GM19193 (cell line): ENCODE results near the gene SLC27A4.

ENCODE experiments used
- POLR2A ChIP-seq: IDR thresholded peaks from 4 replicates; pipeline ENCODE4 v1.6.1; 2011; ENCODE audit not compliant: insufficient read depth, insufficient read length; ENCODE audit errors: extremely low read depth

Gene SLC27A4

DNA sequence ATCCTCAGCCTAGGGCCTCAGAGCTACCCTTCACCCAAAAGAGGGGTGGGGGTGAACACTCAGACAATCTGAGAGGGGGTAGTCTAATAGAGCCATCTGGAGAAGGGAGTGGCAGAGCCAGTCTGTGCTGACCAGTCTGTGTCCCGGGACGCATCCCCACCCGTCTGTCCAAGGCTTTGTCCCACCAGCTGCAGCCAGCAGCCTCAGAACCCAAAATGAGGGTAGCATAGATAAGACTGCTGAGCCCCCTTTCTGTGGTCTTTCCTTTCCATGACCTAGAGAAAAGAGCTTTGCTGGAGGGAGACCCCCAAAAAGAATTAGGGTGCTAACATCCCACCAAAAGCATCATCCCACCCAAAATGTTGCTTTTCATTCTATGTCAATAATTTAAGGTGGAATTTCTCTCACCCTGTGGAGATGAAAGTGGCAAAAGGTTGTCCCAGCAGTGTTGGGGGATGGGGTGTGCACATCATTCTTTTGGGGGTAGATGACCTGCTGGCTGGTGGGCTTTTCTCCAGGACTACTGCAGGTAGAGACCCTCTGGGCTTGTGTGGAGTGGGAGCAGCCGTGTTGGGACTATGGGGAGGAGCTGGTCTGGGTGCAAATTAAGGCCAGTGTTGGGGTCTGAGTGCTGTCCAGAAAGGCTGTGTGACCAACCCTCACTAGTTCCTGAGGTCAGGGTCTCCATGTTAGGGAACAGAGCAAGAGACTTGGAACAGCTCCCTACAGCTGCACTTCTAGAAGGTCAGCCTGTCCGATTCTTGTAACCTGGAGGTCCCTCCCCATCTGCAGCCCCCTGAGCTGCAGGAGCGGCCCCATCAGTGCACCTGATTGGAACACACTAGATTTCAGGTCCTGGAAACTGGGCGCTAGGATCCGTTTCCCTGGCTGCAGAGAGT lies 50.7 kb downstream of the SLC27A4 start:
- TF ChIP-seq POLR2A = no peak

DNA sequence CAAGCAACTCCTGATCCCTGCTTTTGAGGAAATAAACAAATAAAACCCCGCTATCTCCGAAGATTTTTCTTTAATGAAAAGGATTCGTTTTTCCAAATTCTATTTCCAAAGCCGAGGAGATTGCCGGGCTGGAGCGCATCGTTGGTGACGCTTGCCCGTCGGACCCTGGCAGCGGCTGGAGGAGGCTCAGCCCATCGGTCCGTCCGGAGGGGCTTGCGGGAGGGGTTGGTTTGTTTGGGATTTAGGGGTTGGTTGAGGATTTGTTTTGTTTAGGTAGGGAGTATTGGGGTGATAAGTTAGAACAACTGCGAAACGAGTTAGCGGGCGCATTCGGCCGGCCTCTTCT lies 51.6 kb downstream of the SLC27A4 start:
- TF ChIP-seq POLR2A = no peak

DNA sequence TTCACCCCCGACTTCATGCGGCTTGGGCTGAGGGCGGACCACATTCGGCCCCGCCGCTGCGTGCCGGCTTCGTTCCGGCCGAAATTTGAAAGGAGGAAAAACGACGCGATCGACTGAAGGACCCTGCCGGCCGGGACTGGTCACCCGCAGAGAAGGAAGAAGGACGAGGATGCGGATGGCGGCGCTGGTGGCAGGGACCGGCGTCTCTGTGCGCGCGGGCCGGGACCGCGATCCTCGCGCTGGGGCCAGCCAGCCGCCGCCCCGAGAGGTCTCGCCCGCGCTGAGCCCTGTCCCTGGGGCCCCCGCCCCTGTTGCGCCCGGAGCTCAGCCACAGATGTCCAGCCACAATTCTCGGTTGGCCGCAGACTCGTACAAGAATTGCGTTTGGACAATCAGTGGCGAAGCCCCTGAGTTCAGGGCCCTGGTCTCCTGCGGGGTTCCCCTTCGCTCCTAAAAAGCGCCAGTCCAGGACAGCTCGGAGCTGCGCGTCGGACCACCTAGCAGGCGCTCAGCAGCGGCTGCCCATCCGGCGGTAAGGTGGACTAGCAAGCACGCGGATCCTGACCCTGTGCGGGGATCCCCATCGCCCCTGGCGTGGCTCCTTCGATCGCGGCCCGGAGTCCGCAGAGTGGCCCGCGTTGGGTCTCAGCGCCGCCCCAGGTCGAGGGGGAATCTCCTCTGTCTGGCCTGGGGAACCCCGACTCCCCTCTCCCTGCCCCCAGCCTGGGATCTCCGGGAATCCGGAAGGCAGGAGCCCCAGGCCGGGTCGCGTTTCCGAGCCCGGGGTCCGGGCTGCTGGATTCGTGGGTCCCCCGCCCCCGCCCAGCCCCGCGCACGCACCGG lies 52.2 kb downstream of the SLC27A4 start:
- TF ChIP-seq POLR2A = no peak

DNA sequence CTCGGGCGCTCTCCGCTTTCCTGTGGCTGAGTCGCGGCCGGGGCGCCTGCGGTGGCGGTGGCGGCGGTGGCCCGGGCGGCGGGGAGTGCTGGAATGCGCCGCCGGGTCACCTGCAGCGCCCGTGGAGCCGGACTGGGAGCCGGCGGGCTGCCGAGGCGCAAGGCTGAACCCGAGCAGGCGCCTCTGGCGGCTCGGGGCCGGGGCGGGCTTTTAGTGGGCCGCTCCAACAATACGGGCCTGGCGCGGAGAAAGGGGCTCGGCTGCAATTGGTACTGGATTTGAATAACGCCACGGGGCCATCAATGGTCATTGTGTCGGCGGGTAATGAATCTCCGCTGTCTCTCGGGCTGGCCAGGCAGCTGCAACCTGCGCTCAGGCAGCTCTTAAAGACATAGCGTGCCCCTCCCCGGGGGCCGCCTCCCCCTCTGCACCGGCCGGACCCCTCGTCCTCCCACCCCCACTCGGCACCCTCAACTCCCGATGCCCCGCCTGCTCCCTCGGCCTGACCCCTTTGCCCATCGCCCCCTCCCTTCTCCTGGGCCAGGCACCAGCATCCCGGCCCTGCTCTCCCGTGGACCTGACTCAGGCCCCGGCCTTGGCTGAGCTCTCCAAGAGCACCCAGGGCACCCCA lies 52.9 kb downstream of the SLC27A4 start:
- no peak for TF ChIP-seq POLR2A

DNA sequence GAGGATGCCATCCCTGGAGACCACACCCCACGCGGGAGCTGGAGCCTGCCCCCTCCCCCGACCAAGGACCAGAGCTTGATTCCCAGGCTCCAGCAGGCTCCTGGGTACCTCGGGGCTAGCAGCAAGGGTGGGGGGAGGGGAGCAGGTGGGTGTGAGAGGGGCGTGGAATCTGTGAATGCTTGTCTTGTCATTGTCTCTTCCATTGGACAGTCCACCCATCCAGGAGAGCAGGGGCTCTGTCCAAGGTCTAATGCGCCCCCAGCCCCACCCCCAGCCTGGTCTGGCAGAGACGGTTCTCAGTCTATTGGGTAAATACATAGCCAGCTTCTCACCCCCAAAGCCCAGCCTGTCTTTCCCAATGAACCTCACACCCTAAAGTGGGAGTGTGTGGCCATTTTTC lies 53.6 kb downstream of the SLC27A4 start:
- no peak for TF ChIP-seq POLR2A

DNA sequence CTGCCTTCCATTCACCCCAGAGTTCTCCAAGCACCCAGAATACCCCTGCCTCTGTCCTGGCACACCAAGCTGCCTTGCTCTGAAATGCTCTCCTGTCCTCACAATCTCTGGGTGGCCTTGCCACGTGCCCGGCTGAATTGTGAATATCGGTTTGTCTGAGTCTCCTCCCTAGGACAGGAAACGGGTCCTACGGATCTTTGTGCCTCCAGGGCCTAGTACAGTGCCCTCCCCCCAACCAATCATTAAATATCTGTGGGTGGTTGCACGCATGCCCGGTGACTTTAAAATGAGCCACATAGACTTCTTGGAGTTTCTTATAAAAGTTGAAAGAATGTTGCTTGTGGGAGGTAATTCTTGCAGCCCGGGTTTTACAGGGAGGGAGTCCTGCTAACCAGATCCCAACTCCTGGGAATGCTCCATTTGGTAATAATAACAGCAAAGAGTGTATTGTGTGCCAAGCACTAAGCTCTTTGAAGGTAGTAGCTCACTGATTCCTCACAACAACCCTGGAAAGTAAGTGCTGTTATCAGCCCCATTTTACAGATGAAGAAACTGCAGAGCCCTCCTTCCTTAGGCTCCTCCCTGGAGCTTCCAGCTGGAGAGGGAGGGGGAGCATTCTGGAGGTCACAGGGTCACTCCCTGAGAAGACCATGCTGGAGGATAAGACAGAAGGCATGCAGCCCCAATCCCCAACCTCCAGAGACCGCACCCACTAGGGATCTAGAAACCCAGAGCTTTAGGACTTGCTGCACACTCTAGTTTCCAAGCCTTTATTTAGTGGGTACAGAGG lies 54.2 kb downstream of the SLC27A4 start:
- no peak for TF ChIP-seq POLR2A

DNA sequence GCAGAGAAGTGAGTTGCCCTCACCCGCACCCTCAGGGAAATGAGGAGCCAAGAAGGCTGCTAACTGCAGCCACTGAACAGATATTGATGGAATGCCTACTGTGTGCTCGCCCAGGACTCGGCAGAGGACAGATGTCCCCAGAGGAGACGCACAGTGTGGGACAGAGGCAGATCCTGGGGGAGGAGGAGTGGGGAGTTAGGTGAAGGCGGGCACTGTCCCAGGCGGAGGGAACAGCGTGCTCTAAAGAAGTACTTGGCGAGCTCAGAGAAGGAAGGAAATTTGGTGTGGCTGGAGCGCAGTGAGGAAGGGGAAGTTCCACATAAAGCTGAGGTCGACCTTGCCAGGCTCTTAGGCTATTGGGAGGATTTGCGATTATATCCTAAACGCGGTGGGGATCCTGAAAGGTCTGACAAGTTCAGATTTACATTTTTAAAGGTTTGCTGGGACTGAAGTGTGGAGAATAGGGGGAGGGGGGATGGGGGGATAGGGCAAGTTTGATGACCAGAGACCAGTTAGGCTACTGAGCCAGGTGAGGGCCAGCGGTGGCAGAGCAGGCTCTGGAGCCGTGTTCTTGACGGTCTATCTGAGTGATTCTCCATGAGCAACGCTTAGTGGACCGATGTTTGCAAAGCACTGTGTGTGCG lies 56.8 kb downstream of the SLC27A4 start:
- no peak for TF ChIP-seq POLR2A

DNA sequence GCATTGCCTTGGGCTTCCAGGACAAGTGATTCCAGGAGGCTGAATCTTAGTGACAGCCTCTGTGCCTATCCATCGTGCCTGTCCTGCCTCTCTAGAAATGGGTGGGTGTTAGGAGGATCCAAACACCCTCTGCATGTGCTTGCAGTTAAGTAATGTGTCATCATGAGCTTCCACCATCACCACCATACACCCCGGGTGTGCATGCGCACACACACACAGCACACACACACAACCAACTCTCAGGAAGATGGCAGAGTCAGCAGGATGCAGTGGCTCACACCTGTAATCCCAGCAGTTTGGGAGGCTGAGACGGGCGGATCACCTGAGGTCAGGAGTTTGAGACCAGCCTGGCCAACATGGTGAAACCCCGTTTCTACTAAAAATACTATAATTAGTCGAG lies 57.5 kb downstream of the SLC27A4 start:
- no peak for TF ChIP-seq POLR2A

DNA sequence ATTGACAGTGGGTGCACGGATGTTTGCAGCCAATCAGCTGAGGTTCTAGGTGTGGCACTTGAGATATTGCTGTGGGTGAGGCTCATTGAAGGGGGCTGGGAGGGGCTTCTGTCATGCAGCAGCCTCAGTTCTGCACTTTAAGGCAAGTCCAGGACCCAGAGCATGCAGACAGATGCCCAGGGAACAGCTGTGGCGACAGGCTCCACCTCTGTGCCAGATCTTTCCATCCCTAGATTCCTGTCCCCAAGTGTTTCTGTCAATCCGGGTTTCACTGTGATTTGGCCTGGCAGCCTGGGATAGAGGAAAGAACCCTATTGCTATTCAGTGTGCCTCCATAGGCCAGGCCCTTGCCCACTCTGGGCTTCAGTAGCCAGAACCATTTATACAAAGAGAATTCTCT lies 59.5 kb downstream of the SLC27A4 start:
- no peak for TF ChIP-seq POLR2A

DNA sequence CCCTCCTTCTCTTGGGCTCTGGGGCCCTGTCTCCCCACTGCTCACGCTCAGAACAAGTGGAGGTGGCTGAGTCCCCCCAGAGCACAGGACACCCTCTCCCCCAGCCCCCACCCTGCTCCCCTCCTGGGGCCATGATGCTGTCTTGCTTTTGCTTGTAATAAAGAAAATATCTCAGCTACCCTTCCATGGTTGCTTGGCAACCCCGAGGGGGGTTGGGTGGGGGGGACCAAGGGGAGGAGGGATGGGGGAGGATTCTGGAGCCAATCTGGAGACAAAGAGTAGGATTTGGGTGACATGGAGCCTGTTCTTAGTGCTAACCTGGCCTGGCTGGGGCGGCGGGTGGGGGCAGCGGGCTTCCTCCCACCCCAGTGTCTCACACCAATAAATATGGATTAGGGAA lies 64.2 kb downstream of the SLC27A4 start:
- no peak for TF ChIP-seq POLR2A

DNA sequence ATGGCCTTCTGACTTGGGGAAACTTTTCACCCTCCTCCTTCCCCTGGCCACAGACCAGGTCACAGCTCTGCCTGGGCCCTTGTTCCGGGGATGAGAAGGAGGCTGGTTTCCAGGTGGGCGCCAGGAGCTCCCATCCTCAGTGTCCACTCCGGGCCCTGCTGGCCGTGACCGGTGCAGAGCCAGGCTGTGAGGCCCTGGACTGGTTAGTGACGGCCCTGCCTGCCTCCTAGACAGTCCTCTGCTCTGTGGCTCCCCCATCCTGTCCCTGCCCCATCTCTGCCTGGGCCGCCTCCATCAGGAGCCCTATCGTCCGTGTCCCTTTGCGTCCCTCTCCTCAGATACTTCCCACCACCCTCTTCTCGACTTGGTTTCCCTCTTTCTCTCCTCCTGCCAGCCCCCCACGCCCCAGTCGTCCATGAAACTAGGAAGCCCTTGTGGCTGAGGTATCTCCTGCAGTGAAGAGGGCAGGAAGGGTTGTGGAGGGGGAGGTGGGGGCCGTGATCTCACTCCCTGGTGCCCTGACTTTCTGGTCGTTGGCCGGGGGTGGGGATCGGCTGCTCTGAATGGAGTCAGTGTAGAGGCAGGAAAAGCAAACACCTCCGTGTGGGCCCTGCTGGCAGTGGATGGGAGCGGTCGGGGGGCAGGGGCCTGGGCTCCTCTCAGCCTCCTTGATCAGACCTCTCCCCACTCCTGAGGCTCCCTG lies 64.9 kb downstream of the SLC27A4 start:
- no peak for TF ChIP-seq POLR2A

DNA sequence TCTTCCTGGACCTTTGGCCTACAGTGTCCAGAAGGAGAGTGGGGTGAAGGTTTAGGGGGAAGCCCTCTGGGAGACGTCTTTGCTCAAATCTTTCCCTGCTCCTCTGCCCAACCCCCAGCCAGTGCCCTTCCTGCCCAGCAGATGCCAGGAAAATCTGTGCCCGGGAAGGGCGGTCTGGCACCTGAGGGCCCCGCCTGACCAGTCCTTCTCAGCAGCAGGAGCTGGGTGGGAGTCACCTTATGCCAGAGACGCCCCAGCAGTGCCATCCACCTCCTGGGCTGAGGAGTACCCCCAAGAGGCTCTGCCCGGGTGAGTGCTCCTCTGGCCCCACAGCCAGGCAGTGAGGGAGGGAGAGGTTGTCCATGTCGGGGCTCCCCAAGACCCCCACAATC lies 65.4 kb downstream of the SLC27A4 start:
- TF ChIP-seq POLR2A = no peak

DNA sequence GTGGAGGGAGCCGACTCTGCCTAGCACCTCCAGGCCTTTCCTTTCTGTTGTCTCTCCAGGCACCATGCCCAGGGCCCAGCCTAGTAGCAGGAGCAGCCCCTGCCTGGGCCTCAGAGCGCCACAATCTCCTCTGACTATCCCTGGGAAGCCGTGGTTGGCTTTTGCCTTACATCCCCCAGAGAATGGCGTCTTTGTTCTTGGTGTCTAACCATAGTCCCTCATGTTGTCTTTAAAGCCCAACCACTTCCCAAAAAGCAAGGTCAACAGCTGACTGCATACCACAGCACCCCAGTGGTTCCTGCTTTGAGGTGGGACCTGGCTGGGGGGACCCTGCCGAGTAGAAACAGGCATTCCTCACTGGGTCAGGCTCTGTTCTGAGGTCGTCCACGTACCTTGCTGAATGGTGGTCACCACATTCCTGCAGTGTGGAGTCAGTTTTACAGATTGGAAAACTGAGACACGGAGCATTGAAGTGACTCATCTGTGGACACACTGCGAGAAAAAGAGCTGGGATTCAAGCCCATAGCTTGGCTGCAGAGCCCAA lies 66.6 kb downstream of the SLC27A4 start:
- no peak for TF ChIP-seq POLR2A
